Lower leg skin (tissue), 3 donors: Measurements from ENCODE around the gene CAPN5.

Source experiments
- CTCF ChIP-seq, 3 donors: fragments of 450-650 bp; IDR thresholded peaks; one replicate each; pipeline ENCODE4 v1.5.1; 2016; ENCODE audit warnings: antibody characterized with exemption in 3 of 3, mild to moderate bottlenecking in 3 of 3, moderate library complexity in 2 of 3
- POLR2A ChIP-seq, 2 donors: fragments of 450-650 bp; IDR thresholded peaks; one replicate each; pipeline ENCODE4 v1.6.1; 2016 to 2017; ENCODE audit warnings: antibody characterized with exemption in 2 of 2, mild to moderate bottlenecking in 1 of 2, moderate library complexity in 1 of 2

DNA sequence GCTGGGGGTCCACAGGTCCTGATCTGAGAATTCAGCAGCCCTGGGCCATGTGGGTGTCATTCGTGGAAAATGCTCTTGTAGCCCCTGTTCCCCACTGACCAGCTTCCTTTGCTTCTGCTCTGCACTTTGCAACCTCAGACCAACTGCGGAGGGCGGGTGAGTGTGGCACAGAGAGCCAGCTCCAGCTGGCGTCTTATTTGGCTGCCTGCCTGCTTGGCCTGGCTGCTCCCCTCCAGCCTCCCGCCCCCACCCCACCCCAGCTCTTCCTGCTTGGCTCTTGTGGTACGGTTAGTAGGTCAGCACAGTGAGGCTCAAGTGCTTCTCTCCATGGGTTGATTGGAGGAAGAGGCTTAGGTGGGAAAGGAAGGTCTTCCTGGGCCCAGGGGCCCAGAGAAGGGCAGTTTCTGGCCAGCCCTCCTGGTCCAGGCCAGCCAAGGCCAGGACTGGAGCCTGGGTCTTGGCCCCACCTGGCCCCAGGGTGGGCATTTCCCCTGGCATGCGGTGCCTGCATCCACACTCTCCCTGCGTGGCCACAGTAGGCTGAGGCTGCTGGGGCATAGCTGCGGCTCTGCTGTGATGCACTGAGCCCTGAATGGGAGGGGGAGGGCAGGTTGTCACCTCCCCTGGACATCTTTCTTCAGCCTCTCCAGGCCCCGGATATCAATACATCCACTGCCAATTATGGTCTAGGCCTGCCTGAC lies 87.8 kb downstream of the CAPN5 start:
- TF ChIP-seq CTCF (IDR thresholded peaks at IDR 0.05) (no peak), POLR2A (IDR thresholded peaks at IDR 0.05) (no peak)
